H1 (cell line): ENCODE measurements around the gene PSME2. TPM values are rescaled to one million over a fixed set of nuclear protein-coding genes. Genes with fewer than 3 reads are reported as not detected.

ENCODE experiments used
- CTCF ChIA-PET: fragments of 300-600 bp; sonication (Branson Sonifier 250); formaldehyde crosslinking; loops from one replicate; lab custom pipeline; 2021; ENCODE audit not compliant: partially characterized antibody; lab: Charles Lee
- POLR2A ChIA-PET: fragments of 300-600 bp; sonication (Branson Sonifier 250); formaldehyde crosslinking; loops from one replicate; lab custom pipeline; 2021; ENCODE audit warnings: inconsistent platforms; ENCODE audit not compliant: partially characterized antibody; lab: Charles Lee
- DNase-seq, 2 experiments: peaks; one replicate each; pipeline versions ENCODE4 v3.0.0 to v3.0.0-alpha.2; 2010 to 2022; ENCODE audit warnings: low spot score in 2 of 2, low read depth in 1 of 2, mixed read lengths in 1 of 2
- FAIRE-seq: peaks from 2 replicates; lab custom pipeline; 2011; peaks lifted over from hg19 to GRCh38; lab: Jason Lieb, UNC
- H2AFZ ChIP-seq: 2 replicates; pipeline ENCODE4 v1.8.1; 2012; ENCODE audit warnings: low read length, inconsistent platforms
- H2AK5ac ChIP-seq: 2 replicates; pipeline ENCODE4 v1.6.1; 2013; ENCODE audit warnings: low read depth, low read length
- H2BK120ac ChIP-seq: replicated peaks from 2 replicates; pipeline ENCODE3; 2013; ENCODE audit warnings: low read depth, low read length, inconsistent platforms
- H2BK12ac ChIP-seq: 2 replicates; pipeline ENCODE4 v1.6.1; 2013; ENCODE audit warnings: low read depth, low read length
- H2BK15ac ChIP-seq: 2 replicates; pipeline ENCODE4 v1.6.1; 2013; ENCODE audit warnings: low read length
- H2BK20ac ChIP-seq: 2 replicates; pipeline ENCODE4 v1.6.1; 2013; ENCODE audit warnings: low read length
- H2BK5ac ChIP-seq: 2 replicates; pipeline ENCODE4 v1.6.1; 2013; ENCODE audit warnings: low read depth, low read length
- H3K14ac ChIP-seq: 2 replicates; pipeline ENCODE4 v1.6.1; 2013; ENCODE audit warnings: inconsistent platforms; ENCODE audit not compliant: insufficient read length
- H3K18ac ChIP-seq: 2 replicates; pipeline ENCODE4 v1.6.1; 2013; ENCODE audit warnings: low read length; ENCODE audit errors: extremely low read depth
- H3K23ac ChIP-seq: 2 replicates; pipeline ENCODE4 v1.6.1; 2013; ENCODE audit warnings: inconsistent platforms; ENCODE audit not compliant: insufficient read length
- H3K23me2 ChIP-seq: 2 replicates; pipeline ENCODE4 v1.6.1; 2013; ENCODE audit warnings: low read depth, low read length
- H3K27ac ChIP-seq: 2 replicates; pipeline ENCODE4 v1.6.1; 2011; ENCODE audit warnings: low read depth, low read length, inconsistent platforms
- H3K27me3 ChIP-seq, 4 experiments: replicated peaks in 1 of 4; 1 replicate in 1 of 4; 2 replicates in 3 of 4; pipeline versions ENCODE4 v1.6.1 to v1.8.1; 2011 to 2013; ENCODE audit warnings: low read length in 3 of 4, mild to moderate bottlenecking in 3 of 4, inconsistent platforms in 2 of 4, mixed read lengths in 2 of 4, moderate library complexity in 1 of 4; ENCODE audit not compliant: control insufficient read depth in 3 of 4, insufficient read depth in 3 of 4; ENCODE audit errors: extremely low read depth in 1 of 4
- H3K36me3 ChIP-seq, 4 experiments: 2 replicates each; pipeline versions ENCODE4 v1.6.1 to v1.8.1; 2011 to 2013; ENCODE audit warnings: mild to moderate bottlenecking in 4 of 4, low read length in 3 of 4, moderate library complexity in 2 of 4, control low read depth in 1 of 4, inconsistent platforms in 1 of 4; ENCODE audit not compliant: insufficient read depth in 4 of 4, control insufficient read depth in 2 of 4
- H3K4ac ChIP-seq: replicated peaks from 2 replicates; pipeline ENCODE3; 2013; ENCODE audit warnings: low read length, low read depth, mixed read lengths, inconsistent platforms; ENCODE audit not compliant: insufficient read length
- H3K4me1 ChIP-seq, 4 experiments: replicated peaks in 1 of 4; 1 replicate in 1 of 4; 2 replicates in 3 of 4; pipeline versions ENCODE4 v1.6.1 to v1.8.1; 2011 to 2013; ENCODE audit warnings: low read length in 3 of 4, inconsistent platforms in 2 of 4, mixed read lengths in 1 of 4; ENCODE audit not compliant: insufficient read depth in 4 of 4, control insufficient read depth in 3 of 4
- H3K4me2 ChIP-seq, 2 experiments: 2 replicates each; pipeline versions ENCODE4 v1.6.1 to v1.8.1; 2011 to 2013; ENCODE audit warnings: low read depth in 2 of 2, low read length in 2 of 2, control low read depth in 1 of 2, inconsistent platforms in 1 of 2, mild to moderate bottlenecking in 1 of 2; ENCODE audit not compliant: insufficient read depth in 1 of 2
- H3K4me3 ChIP-seq, 4 experiments: fragments of 200-600, 300-600 bp in 1 of 4; sonication (generic), shearing (Covaris generic), sonication (Bioruptor Twin) in 1 of 4; 2 replicates each; pipeline versions ENCODE4 v1.5.1 to v1.8.1; 2011 to 2016; ENCODE audit warnings: low read length in 4 of 4, low read depth in 3 of 4, control low read depth in 2 of 4, inconsistent platforms in 2 of 4, mild to moderate bottlenecking in 2 of 4, mixed read lengths in 1 of 4, moderate library complexity in 1 of 4; ENCODE audit not compliant: insufficient read depth in 2 of 4; ENCODE audit errors: extremely low read depth in 1 of 4
- H3K56ac ChIP-seq: replicated peaks from 2 replicates; pipeline ENCODE3; 2013; ENCODE audit warnings: low read depth, mild to moderate bottlenecking, mixed read lengths, low read length, inconsistent platforms; ENCODE audit not compliant: insufficient read length
- H3K79me1 ChIP-seq: 2 replicates; pipeline ENCODE4 v1.6.1; 2013; ENCODE audit warnings: low read depth, low read length, control low read depth
- H3K79me2 ChIP-seq, 2 experiments: 2 replicates each; pipeline versions ENCODE4 v1.6.1 to v1.8.1; 2012 to 2013; ENCODE audit warnings: low read length in 2 of 2, mild to moderate bottlenecking in 2 of 2, inconsistent platforms in 1 of 2; ENCODE audit not compliant: insufficient read depth in 2 of 2, control insufficient read depth in 1 of 2
- H3K9ac ChIP-seq, 4 experiments: replicated peaks in 1 of 4; 1 replicate in 1 of 4; 2 replicates in 3 of 4; pipeline versions ENCODE4 v1.6.1 to v1.8.1; 2011 to 2013; ENCODE audit warnings: low read depth in 3 of 4, low read length in 3 of 4, control low read depth in 2 of 4, mild to moderate bottlenecking in 2 of 4, moderate library complexity in 2 of 4, inconsistent platforms in 1 of 4; ENCODE audit errors: extremely low read depth in 1 of 4
- H3K9me3 ChIP-seq, 2 experiments: 2 replicates each; pipeline versions ENCODE4 v1.6.1 to v1.8.1; 2012 to 2013; ENCODE audit warnings: mild to moderate bottlenecking in 2 of 2, moderate library complexity in 2 of 2, control low read depth in 1 of 2, inconsistent platforms in 1 of 2, low read depth in 1 of 2, low read length in 1 of 2, mixed read lengths in 1 of 2; ENCODE audit not compliant: insufficient read depth in 2 of 2
- H4K20me1 ChIP-seq, 2 experiments: replicated peaks in 1 of 2; 2 replicates each; pipeline versions ENCODE3 to v1.8.1; 2011 to 2013; ENCODE audit warnings: inconsistent platforms in 2 of 2, low read length in 2 of 2, mild to moderate bottlenecking in 1 of 2; ENCODE audit not compliant: insufficient read depth in 2 of 2, control insufficient read depth in 1 of 2
- H4K5ac ChIP-seq: 2 replicates; pipeline ENCODE4 v1.6.1; 2013; ENCODE audit warnings: low read length, low read depth, mixed read lengths, inconsistent platforms; ENCODE audit not compliant: insufficient read length
- H4K8ac ChIP-seq: 2 replicates; pipeline ENCODE4 v1.8.0; 2013; ENCODE audit warnings: mild to moderate bottlenecking, moderate library complexity, low read length, inconsistent platforms; ENCODE audit not compliant: insufficient read depth; ENCODE audit errors: extremely low read depth
- H4K91ac ChIP-seq: replicated peaks from 2 replicates; pipeline ENCODE3; 2013; ENCODE audit warnings: low read length, mixed read lengths, inconsistent platforms; ENCODE audit not compliant: insufficient read length
- E2F6 ChIP-seq: IDR thresholded peaks from 2 replicates; pipeline ENCODE4 v1.6.1; 2012; ENCODE audit warnings: inconsistent platforms
- EGR1 ChIP-seq: IDR thresholded peaks from 2 replicates; pipeline ENCODE4 v1.6.1; 2011; ENCODE audit warnings: low read depth, low read length, borderline replicate concordance
- FOSL1 ChIP-seq: IDR thresholded peaks from 2 replicates; pipeline ENCODE4 v1.6.1; 2011; ENCODE audit warnings: mild to moderate bottlenecking, low read depth, low read length, moderate library complexity; ENCODE audit not compliant: insufficient read depth
- KDM4A ChIP-seq: IDR thresholded peaks from one replicate; pipeline ENCODE4 v1.7.1; 2012; ENCODE audit warnings: low read depth, mild to moderate bottlenecking, moderate library complexity, low read length, inconsistent platforms; ENCODE audit not compliant: severe bottlenecking
- MAFK ChIP-seq: IDR thresholded peaks from 2 replicates; pipeline ENCODE4 v1.6.1; 2012; ENCODE audit warnings: low read depth, mild to moderate bottlenecking, improper control_type of control experiment, low read length
- SIN3A ChIP-seq, 2 experiments: IDR thresholded peaks in 1 of 2; conservative IDR thresholded peaks in 1 of 2; 2 replicates each; pipeline ENCODE4 v1.6.1; 2011 to 2012; ENCODE audit warnings: low read length in 2 of 2, improper control_type of control experiment in 1 of 2, low read depth in 1 of 2, mild to moderate bottlenecking in 1 of 2
- WGBS, 2 experiments: shearing (Covaris generic) in 1 of 2; methylation state at CpG; one replicate each; pipeline versions ENCODE4 v1.1.6 to v1.1.7; 2013 to 2015; ENCODE audit warnings: low lambda C conversion rate in 2 of 2, mixed read lengths in 2 of 2, inconsistent platforms in 1 of 2, low coverage in 1 of 2, missing lambda C conversion rate in 1 of 2; ENCODE audit not compliant: insufficient replicate concordance in 2 of 2, insufficient coverage in 1 of 2, insufficient read length in 1 of 2; ENCODE audit errors: extremely low coverage in 1 of 2, missing lambda C conversion rate in 1 of 2; 5-methylcytosine and 5-hydroxymethylcytosine counted together
- polyA plus RNA-seq, 7 experiments: library from polyadenylated mRNA; depleted of rRNA in 3 of 7; stranded (reverse) in 5 of 7; unstranded in 2 of 7; fragments of >200 nt in 5 of 7; fragments of 200-250 nt in 2 of 7; gene quantifications; 1 replicate in 5 of 7; 2 replicates in 1 of 7; 4 replicates in 1 of 7; pipeline versions ENCODE4 v1.2.1 to v1.2.3, GENCODE V29; 2011 to 2013; ENCODE audit warnings: missing spikeins in 2 of 7, mixed read lengths in 2 of 7
- total RNA-seq: library from RNA; stranded (reverse); fragmentation: NEBNext Ultra II Directional; extraction: Animal tissue kit (Norgen Biotek cat#: 25700); gene quantifications from 2 replicates; pipeline ENCODE4 v1.2.1, GENCODE V29; 2021

PSME2 gene
- total and polyA plus RNA-seq, 2 of the 8 experiments (the other 6 are each of a cell fraction or from before 2014, with no cell fraction given): 71.8 to 111 TPM

GRCh38 chr14:24145690-24146452 is 539 bp downstream of the PSME2 start:
- Histone ChIP-seq H4K91ac (no peak overlapping the region), H3K4me1 (peaks cover 0 to 10% (median 8%) of the 10 kb centered on the region in 4 experiments; a peak in 5 of 7 replicates), H3K14ac (no peak overlapping the region), H3K79me1 (peaks cover 8% of the 10 kb centered on the region; the same call in 1 of the 2 replicates), H2BK120ac (no peak overlapping the region), H2AFZ (peak overlapping the region; percentile 83; the same call in 1 of the 2 replicates), H4K5ac (peak overlapping the region; percentile 2), H2AK5ac (no peak overlapping the region), H3K4me2 (peak overlapping the region; percentile 70 to 83), H3K18ac (no peak overlapping the region), H2BK5ac (peak overlapping the region; percentile 60; the same call in 1 of the 2 replicates), H3K4me3 (peak overlapping the region; percentile 84 to 98 (median 90)), H3K56ac (peak overlapping the region; percentile 38), H3K79me2 (peaks cover 0 to 28% of the 10 kb centered on the region in 2 experiments; a peak in 3 of 4 replicates), H3K4ac (no peak overlapping the region), H3K9me3 (no peaks in the 10 kb centered on the region), H3K36me3 (peaks cover 5 to 24% (median 18%) of the 10 kb centered on the region in 4 experiments), H3K23ac (no peak overlapping the region), H4K20me1 (peaks cover 0 to 16% of the 10 kb centered on the region in 2 experiments), H3K23me2 (peaks cover 11% of the 10 kb centered on the region), H3K27ac (0 out of 2 replicates have a peak overlapping the region, but pooled peaks have one; percentile 39), H2BK12ac (no peak overlapping the region), H2BK20ac (no peak overlapping the region), H2BK15ac (no peak overlapping the region), H4K8ac (no peak overlapping the region), H3K9ac (peak overlapping the region in 3 of 4 experiments; percentile 56 to 70 (median 69); a peak in 5 of 7 replicates), H3K27me3 (no peaks in the 10 kb centered on the region)
- ChIA-PET POLR2A (interaction anchor here (0.6 to 9.6 kb wide), 18 partner anchors 9 to 1177 kb away, joined by 3 to 86 read pairs (median 5); partner anchors contain the start of genes CHMP4A, DCAF11, DHRS1 and IRF9), CTCF (interaction anchor here (0.8 to 3.7 kb wide), 7 partner anchors 8 to 88 kb away, joined by 3 to 24 read pairs (median 4); partner anchors contain the start of genes DCAF11 and IRF9)
- WGBS, 2 experiments: 48% methylated on average over 9 of the region's 9 CpGs; no CpG with 5 or more reads in 1 of the 2 experiments
- DNase-seq: no peak
- 0 out of 4 replicates have a peak, but pooled peaks of 1 of the 2 experiments have one; percentile 48 for TF ChIP-seq SIN3A (conservative IDR thresholded peaks at IDR 0.05 in 1 of 2, IDR thresholded peaks at IDR 0.05 in 1 of 2; ENCODE audit: low read depth in 1 of 2, low read length in 2 of 2)
- TF ChIP-seq E2F6: no peak
- no peak for TF ChIP-seq FOSL1
- TF ChIP-seq EGR1: no peak
- TF ChIP-seq MAFK: no peak
- TF ChIP-seq KDM4A: peak; percentile 18
- no peak for FAIRE-seq
